HepG2 (cell line): ENCODE measurements around the gene ATG7. TPM values are rescaled to one million over a fixed set of nuclear protein-coding genes. Genes with fewer than 3 reads are reported as not detected.

Experiments
- ATAC-seq: fragments of 200-7000 bp; cut with Tn5 transposase; 3 replicates; pipeline ENCODE4 v1.9.1; 2020; ENCODE audit warnings: mild to moderate bottlenecking, moderate library complexity
- BruUV-seq: library from RNA; stranded (reverse); fragments of 400-500 nt; replicated peaks from 2 replicates; lab custom pipeline; 2021; lab: Mats Ljungman, UMichigan
- CTCF ChIA-PET: fragments of 300-600 bp; formaldehyde crosslinking; extraction: SDS; loops from one replicate; lab custom pipeline; 2021; ENCODE audit warnings: low total read pairs, inconsistent platforms, low intra/inter-chr PET ratio; lab: Yijun Ruan, JAX
- POLR2A ChIA-PET: fragments of 350-600 bp; sonication (Branson Sonifier 250); formaldehyde crosslinking; loops from one replicate; lab custom pipeline; 2020; ENCODE audit warnings: antibody characterized with exemption, inconsistent platforms; lab: Yijun Ruan, JAX
- DNase-seq: peaks from one replicate; pipeline ENCODE4 v3.0.0-alpha.2; 2015; ENCODE audit warnings: low spot score
- FAIRE-seq: peaks from 3 replicates; lab custom pipeline; 2011; peaks lifted over from hg19 to GRCh38; lab: Jason Lieb, UNC
- H2AFZ ChIP-seq: one replicate; pipeline ENCODE4 v1.6.1; 2011; ENCODE audit warnings: low read length, inconsistent platforms
- H3K27ac ChIP-seq: fragments of 300-600 bp; 3 replicates; pipeline ENCODE4 v1.8.0; 2011; ENCODE audit warnings: mixed run types, mild to moderate bottlenecking, mixed read lengths, low read length, inconsistent platforms; ENCODE audit not compliant: insufficient read depth; ENCODE audit errors: extremely low read length
- H3K27me3 ChIP-seq, 2 experiments: fragments of 200-600 bp in 1 of 2; 2 replicates in 1 of 2; 3 replicates in 1 of 2; pipeline versions ENCODE4 v1.6.0 to v1.8.0; 2011; ENCODE audit warnings: low read length in 2 of 2, mild to moderate bottlenecking in 2 of 2, moderate library complexity in 2 of 2, inconsistent platforms in 1 of 2; ENCODE audit not compliant: insufficient read depth in 2 of 2, control insufficient read depth in 1 of 2
- H3K36me3 ChIP-seq, 2 experiments: fragments of 200-600 bp in 1 of 2; replicated peaks in 1 of 2; 2 replicates in 1 of 2; 3 replicates in 1 of 2; pipeline versions ENCODE4 v1.5.1 to v1.8.0; 2011; ENCODE audit warnings: low read length in 2 of 2, inconsistent platforms in 1 of 2; ENCODE audit not compliant: insufficient read depth in 2 of 2, control insufficient read depth in 1 of 2
- H3K4me1 ChIP-seq: 2 replicates; pipeline ENCODE4 v1.5.1; 2012; ENCODE audit warnings: low read length, inconsistent platforms; ENCODE audit not compliant: insufficient read depth
- H3K4me2 ChIP-seq: 2 replicates; pipeline ENCODE4 v1.6.0; 2011; ENCODE audit warnings: low read depth, low read length, inconsistent platforms
- H3K4me3 ChIP-seq, 3 experiments: fragments of 200-600 bp in 1 of 3; sonication (generic), shearing (Covaris generic) in 1 of 3; replicated peaks in 1 of 3; 2 replicates each; pipeline ENCODE4 v1.5.1; 2011 to 2016; ENCODE audit warnings: low read length in 3 of 3, inconsistent platforms in 2 of 3, low read depth in 2 of 3, mild to moderate bottlenecking in 2 of 3, control low read depth in 1 of 3, mixed read lengths in 1 of 3; ENCODE audit not compliant: insufficient read depth in 1 of 3
- H3K79me2 ChIP-seq: one replicate; pipeline ENCODE4 v1.6.1; 2011; ENCODE audit warnings: low read length, inconsistent platforms; ENCODE audit not compliant: insufficient read depth
- H3K9ac ChIP-seq: 2 replicates; pipeline ENCODE4 v1.6.0; 2011; ENCODE audit warnings: mild to moderate bottlenecking, low read depth, low read length, inconsistent platforms; ENCODE audit not compliant: insufficient read depth
- H3K9me3 ChIP-seq: 2 replicates; pipeline ENCODE4 v1.5.1; 2012; ENCODE audit warnings: mild to moderate bottlenecking, low read length
- H4K20me1 ChIP-seq: 2 replicates; pipeline ENCODE4 v1.6.0; 2011; ENCODE audit warnings: inconsistent platforms, mild to moderate bottlenecking, low read length, moderate library complexity; ENCODE audit not compliant: insufficient read depth
- ELK4 ChIP-seq: sonication (generic); formaldehyde crosslinking; IDR thresholded peaks from 2 replicates; pipeline ENCODE4 v1.9.0; 2021; ENCODE audit warnings: missing genetic modification reagents, borderline replicate concordance
- FIP1L1 ChIP-seq: fragments of 200-400 bp; formaldehyde crosslinking; IDR thresholded peaks from 2 replicates; pipeline ENCODE4 v1.6.1; 2018; ENCODE audit warnings: low read depth, mild to moderate bottlenecking, low read length, moderate library complexity, borderline replicate concordance; ENCODE audit not compliant: insufficient read depth
- SNAI1 ChIP-seq: sonication (generic); formaldehyde crosslinking; IDR thresholded peaks from 2 replicates; pipeline ENCODE4 v1.5.0; 2020; ENCODE audit warnings: mild to moderate bottlenecking, missing genetic modification reagents, borderline replicate concordance
- ZBTB14 ChIP-seq: sonication (generic); formaldehyde crosslinking; IDR thresholded peaks from 2 replicates; pipeline ENCODE4 v1.4.0; 2020; ENCODE audit warnings: missing genetic modification reagents
- ZNF207 ChIP-seq: fragments of 450-650 bp; IDR thresholded peaks from 2 replicates; pipeline ENCODE4 v1.6.1; 2016; ENCODE audit warnings: antibody characterized with exemption, borderline replicate concordance
- ZNF512 ChIP-seq: sonication (generic); formaldehyde crosslinking; IDR thresholded peaks from 2 replicates; pipeline ENCODE4 v1.4.0; 2020; ENCODE audit warnings: mild to moderate bottlenecking, missing genetic modification reagents
- ZNF614 ChIP-seq: IDR thresholded peaks from 2 replicates; pipeline ENCODE4 v1.6.1; 2018; ENCODE audit warnings: missing biosample characterization, missing genetic modification reagents, inconsistent platforms, borderline replicate concordance
- ZSCAN30 ChIP-seq: sonication (generic); formaldehyde crosslinking; IDR thresholded peaks from 2 replicates; pipeline ENCODE4 v1.5.0; 2020; ENCODE audit warnings: mild to moderate bottlenecking, missing genetic modification reagents
- WGBS: methylation state at CpG from one replicate; pipeline ENCODE4 v1.1.6; 2017; ENCODE audit warnings: low lambda C conversion rate; 5-methylcytosine and 5-hydroxymethylcytosine counted together
- in situ Hi-C: cut with HindIII; loops from 2 replicates; pipeline ENCODE4 v1.10.0; 2017; ENCODE audit warnings: low pct_unique_long_range_greater_than_20kb; ENCODE audit not compliant: extremely low pct_ligation_motif_present
- intact Hi-C: fragments of 100-400 bp; cut with micrococcal nuclease; formaldehyde crosslinking; loops from one replicate; pipeline ENCODE4 v1.10.0; 2022; ENCODE audit not compliant: unreplicated experiment
- polyA plus RNA-seq, 8 experiments: library from polyadenylated mRNA; depleted of rRNA in 3 of 8; stranded (reverse) in 7 of 8; unstranded in 1 of 8; fragments of >200 nt; fragmentation: Illumina TruSeq in 4 of 8; extraction: Trizol in 4 of 8; gene quantifications; 2 replicates each; pipeline versions ENCODE4 v1.2.1 to v1.2.3, GENCODE V29; 2011 to 2016; ENCODE audit warnings: low read depth in 4 of 8, missing spikeins in 1 of 8, mixed read lengths in 1 of 8; ENCODE audit not compliant: insufficient read depth in 1 of 8
- total RNA-seq, 5 experiments: library from RNA; depleted of rRNA; stranded (reverse); fragments of >200 nt; fragmentation: Illumina TruSeq; extraction: Trizol; gene quantifications; 2 replicates each; pipeline ENCODE4 v1.2.3, GENCODE V29; 2016; ENCODE audit warnings: low read depth in 1 of 5
- TF ChIP-seq, protein P1 (sequence below): sonication (generic); formaldehyde crosslinking; IDR thresholded peaks from 2 replicates; pipeline ENCODE4 v1.4.0; 2020; ENCODE audit warnings: missing genetic modification reagents
- TF ChIP-seq, protein P2 (sequence below): sonication (generic); formaldehyde crosslinking; IDR thresholded peaks from 2 replicates; pipeline ENCODE4 v1.8.0; 2022; ENCODE audit warnings: mild to moderate bottlenecking, missing genetic modification reagents
- TF ChIP-seq, protein P3 (sequence below): sonication (generic); formaldehyde crosslinking; IDR thresholded peaks from 2 replicates; pipeline ENCODE4 v1.4.0; 2020; ENCODE audit warnings: missing genetic modification reagents, borderline replicate concordance

Gene ATG7
- total and polyA plus RNA-seq, 2 of the 13 experiments (the other 11 are each of a cell fraction or from before 2014, with no cell fraction given): 7.8 to 22.1 TPM

DNA sequence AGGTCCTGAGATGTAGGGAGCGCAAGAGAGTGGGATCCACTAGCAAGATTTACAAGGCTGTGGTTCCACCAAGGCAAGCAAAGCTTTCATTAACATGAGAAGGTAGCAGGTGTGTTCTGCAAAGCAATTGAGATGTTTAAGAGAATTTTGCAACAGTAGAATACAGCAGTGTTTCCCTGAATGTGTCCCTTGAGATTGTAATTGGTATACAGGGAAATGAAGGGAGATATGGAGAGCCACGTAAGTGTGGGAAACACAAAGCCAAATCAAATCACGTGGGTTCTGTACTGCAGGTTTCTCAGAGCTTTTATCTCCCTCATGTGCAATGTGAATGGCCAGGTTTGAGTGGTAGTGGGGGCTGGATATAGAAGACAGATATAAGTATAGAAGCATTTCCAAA is 67.3 kb downstream of the ATG7 start (continued):
- TF ChIP-seq ZNF207 (no peak), ELK4 (CRISPR knock-in tag) (no peak)
- TF ChIP-seq, protein P1, sequence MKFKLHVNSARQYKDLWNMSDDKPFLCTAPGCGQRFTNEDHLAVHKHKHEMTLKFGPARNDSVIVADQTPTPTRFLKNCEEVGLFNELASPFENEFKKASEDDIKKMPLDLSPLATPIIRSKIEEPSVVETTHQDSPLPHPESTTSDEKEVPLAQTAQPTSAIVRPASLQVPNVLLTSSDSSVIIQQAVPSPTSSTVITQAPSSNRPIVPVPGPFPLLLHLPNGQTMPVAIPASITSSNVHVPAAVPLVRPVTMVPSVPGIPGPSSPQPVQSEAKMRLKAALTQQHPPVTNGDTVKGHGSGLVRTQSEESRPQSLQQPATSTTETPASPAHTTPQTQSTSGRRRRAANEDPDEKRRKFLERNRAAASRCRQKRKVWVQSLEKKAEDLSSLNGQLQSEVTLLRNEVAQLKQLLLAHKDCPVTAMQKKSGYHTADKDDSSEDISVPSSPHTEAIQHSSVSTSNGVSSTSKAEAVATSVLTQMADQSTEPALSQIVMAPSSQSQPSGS: no peak
- TF ChIP-seq, protein P2, sequence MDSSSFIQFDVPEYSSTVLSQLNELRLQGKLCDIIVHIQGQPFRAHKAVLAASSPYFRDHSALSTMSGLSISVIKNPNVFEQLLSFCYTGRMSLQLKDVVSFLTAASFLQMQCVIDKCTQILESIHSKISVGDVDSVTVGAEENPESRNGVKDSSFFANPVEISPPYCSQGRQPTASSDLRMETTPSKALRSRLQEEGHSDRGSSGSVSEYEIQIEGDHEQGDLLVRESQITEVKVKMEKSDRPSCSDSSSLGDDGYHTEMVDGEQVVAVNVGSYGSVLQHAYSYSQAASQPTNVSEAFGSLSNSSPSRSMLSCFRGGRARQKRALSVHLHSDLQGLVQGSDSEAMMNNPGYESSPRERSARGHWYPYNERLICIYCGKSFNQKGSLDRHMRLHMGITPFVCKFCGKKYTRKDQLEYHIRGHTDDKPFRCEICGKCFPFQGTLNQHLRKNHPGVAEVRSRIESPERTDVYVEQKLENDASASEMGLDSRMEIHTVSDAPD (CRISPR knock-in tag): no peak

- Histone ChIP-seq H3K4me1 (no peaks in the 10 kb centered on the region), H3K4me3 (no peak overlapping the region), H2AFZ (no peak overlapping the region), H3K27ac (no peak overlapping the region), H4K20me1 (no peaks in the 10 kb centered on the region), H3K4me2 (no peak overlapping the region), H3K9ac (no peak overlapping the region), H3K27me3 (no peaks in the 10 kb centered on the region), H3K79me2 (no peaks in the 10 kb centered on the region), H3K9me3 (no peaks in the 10 kb centered on the region), H3K36me3 (peaks cover 3 to 15% of the 10 kb centered on the region in 2 experiments; a peak in 1 of 5 replicates)
- CTCF ChIA-PET: no interaction called here
- WGBS: 80% methylated on average over 1 of the region's 1 CpG
- no peak for FAIRE-seq
- BruUV-seq: no TSS peak
- intact Hi-C loops (no loop called here), in situ Hi-C loops (no loop called here)
- ATAC-seq: no peak
- POLR2A ChIA-PET: no interaction called here
- DNase-seq: no peak
- TF ChIP-seq ZNF512 (no peak), ZSCAN30 (CRISPR knock-in tag) (no peak), ZNF614 (no peak), SNAI1 (CRISPR knock-in tag) (no peak), FIP1L1 (no peak), ZBTB14 (CRISPR knock-in tag) (no peak)
- TF ChIP-seq, protein P3, sequence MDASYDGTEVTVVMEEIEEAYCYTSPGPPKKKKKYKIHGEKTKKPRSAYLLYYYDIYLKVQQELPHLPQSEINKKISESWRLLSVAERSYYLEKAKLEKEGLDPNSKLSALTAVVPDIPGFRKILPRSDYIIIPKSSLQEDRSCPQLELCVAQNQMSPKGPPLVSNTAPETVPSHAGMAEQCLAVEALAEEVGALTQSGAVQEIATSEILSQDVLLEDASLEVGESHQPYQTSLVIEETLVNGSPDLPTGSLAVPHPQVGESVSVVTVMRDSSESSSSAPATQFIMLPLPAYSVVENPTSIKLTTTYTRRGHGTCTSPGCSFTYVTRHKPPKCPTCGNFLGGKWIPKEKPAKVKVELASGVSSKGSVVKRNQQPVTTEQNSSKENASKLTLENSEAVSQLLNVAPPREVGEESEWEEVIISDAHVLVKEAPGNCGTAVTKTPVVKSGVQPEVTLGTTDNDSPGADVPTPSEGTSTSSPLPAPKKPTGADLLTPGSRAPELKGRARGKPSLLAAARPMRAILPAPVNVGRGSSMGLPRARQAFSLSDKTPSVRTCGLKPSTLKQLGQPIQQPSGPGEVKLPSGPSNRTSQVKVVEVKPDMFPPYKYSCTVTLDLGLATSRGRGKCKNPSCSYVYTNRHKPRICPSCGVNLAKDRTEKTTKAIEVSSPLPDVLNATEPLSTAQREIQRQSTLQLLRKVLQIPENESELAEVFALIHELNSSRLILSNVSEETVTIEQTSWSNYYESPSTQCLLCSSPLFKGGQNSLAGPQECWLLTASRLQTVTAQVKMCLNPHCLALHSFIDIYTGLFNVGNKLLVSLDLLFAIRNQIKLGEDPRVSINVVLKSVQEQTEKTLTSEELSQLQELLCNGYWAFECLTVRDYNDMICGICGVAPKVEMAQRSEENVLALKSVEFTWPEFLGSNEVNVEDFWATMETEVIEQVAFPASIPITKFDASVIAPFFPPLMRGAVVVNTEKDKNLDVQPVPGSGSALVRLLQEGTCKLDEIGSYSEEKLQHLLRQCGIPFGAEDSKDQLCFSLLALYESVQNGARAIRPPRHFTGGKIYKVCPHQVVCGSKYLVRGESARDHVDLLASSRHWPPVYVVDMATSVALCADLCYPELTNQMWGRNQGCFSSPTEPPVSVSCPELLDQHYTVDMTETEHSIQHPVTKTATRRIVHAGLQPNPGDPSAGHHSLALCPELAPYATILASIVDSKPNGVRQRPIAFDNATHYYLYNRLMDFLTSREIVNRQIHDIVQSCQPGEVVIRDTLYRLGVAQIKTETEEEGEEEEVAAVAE (CRISPR knock-in tag): no peak
Observed at GRCh38 chr3:11346416-11346815, 74.2 kb downstream of the ATG7 start.
